Femur (tissue), 1 donor: ENCODE measurements around the gene ST6GAL1.
"Not testable (repeated sequence)": the region's sequence is repeated elsewhere in the genome, so short reads cannot be mapped to it uniquely, and the experiment has no call there.

ENCODE experiments used
- DNase-seq: peaks from one replicate; pipeline ENCODE4 v3.0.0-alpha.2; 2017

Gene ST6GAL1

DNA sequence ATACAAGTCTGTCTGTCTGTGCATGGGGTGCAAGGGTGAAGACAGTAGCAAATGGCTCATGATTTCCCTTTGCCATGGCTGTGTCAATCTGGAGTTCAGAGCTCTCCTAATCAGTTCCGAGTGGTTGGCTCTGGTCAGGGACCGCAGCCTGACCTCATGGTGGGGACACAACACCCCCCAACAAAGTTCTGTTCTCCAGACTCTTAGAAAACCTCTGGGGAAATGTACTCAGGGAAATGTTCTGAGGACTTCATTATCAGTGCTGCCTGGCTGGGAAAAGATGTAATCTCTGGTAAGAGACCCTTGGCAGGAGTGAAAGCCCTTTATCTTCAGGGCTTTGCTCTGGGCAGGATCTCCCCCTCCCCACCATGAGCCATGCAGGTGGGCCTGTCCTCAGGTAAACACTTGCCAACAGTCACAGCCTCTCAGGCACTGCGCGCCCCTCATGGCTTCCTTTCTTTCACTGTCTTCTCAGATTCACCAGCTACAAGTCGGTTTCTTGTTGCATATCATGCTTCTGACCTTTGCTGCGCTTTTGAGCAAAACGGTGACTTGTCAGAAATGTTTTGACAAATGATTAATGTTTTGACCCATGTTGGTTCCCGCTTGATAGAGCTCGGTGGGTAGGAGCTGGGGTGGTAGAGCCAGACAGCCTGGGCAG, 95.5 kb downstream of the ST6GAL1 start:
- DNase-seq, result no peak

DNA sequence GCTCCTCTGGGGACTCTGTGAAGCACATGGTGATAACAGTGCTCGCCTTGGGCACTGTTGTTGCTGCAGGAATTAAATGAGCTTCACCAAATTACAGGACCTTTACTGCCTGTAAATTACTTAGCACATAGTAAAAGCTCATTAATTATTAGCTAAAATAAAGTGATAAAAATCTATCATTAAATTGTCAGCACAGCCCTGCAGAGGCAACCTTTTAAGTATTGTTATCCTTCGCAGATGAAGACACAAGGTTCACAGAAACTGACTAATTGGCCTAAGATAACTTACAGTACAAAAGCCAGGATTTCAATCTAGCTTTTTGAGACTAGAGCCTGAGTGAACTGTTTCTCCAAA, 96.0 kb downstream of the ST6GAL1 start:
- no peak for DNase-seq

DNA sequence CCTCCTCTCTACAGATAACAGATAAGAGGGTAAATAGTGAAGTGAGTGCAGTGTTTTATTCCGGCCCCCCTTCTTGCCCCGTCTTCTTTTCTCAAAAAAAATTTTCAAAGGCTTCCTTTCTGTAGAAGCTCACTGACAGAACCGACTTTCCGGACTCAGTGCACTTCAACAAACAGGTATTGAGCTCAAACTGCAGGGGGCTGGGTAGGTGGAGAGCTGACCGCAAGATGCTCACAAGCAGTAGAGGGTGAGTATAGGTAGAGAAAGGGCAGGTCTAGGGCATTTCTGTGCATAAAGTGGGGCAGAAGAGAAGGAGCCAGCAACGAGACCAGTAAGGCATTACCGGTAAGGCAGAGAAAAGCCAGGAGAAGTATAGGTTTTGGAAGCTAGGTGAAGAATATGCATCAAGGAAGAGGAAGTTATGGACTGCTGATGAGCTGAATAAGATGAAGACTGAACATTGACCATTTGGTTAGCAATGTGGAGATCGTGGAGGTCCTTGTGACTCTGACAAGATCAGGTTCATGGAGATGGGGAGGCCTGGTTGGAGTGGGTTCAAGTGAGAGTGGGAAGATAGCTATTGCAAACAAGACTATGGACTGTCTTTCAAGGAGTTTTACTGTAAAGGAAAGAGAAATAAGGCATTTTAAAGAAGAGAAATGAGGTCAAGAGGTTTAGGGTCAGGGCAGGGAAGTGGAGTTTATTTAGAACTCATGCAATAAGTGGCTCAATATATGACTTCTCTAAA, 97.4 kb downstream of the ST6GAL1 start:
- DNase-seq, result no peak

DNA sequence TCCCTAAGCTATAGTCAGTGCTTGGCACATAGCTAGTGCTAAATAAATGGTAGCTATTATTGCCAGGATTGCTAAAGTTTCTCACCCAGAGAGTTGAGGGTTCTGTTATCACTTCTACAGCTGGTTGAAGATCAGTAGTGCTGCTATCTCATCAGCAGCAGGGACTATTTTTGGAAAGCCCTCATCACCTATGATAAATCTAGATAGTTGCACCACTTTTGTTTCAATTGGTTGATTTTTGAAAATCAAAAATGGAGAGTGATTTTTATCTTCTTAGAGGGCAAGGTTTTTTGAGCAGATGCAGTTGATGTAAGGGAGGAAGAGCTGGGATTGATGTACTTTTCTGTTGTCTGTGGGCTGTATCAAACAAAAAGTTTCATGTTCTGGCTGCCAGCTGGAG, 101.6 kb downstream of the ST6GAL1 start:
- DNase-seq, result no peak

DNA sequence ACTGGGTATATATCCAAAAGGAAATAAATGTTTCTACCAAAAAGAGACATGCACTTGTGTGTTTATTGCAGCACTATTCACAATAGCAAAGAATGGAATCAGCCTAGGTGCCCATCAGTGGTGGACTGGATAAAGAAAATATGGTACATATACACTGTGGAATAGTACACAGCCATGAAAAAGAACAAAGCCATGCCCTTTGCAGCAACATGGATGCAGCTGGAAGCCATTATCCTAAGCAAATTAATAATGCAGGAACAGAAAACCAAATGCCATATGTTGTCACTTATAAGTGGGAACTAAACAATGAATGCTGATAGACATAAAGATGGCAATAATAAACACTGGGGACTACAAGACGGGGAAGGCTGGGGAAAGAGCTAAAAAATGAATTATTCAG, 106.1 kb downstream of the ST6GAL1 start:
- DNase-seq, result no peak

DNA sequence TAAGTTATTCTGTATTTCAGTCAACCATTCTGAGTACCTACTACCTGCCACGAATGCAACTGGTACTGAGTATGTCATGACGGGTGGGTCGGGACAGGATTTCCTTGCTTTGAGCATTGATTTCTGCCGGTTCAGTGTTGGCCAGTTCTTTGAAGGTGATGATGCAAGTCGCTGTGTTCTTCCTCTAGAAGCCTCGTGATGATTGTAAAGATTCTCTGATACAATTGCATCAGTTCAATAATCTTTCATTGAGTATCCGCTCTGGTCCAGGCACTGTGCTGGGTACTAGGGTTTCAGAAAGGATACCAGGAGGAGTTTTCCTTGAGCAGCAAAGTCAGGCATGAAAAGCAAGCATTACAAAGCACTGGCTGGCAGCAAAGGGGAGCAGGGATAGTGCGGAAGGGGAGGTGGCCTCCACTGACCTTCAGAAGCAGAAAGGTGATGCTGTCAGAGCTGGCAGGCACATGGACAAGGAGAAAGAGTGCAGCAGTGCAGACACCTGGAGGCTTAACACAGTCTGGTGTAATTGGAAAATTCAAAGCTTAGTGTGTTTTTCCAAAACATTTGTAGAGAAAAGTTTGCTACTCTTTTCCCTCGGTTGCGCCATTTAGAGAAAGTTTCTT, 108.9 kb downstream of the ST6GAL1 start:
- DNase-seq, result no peak

DNA sequence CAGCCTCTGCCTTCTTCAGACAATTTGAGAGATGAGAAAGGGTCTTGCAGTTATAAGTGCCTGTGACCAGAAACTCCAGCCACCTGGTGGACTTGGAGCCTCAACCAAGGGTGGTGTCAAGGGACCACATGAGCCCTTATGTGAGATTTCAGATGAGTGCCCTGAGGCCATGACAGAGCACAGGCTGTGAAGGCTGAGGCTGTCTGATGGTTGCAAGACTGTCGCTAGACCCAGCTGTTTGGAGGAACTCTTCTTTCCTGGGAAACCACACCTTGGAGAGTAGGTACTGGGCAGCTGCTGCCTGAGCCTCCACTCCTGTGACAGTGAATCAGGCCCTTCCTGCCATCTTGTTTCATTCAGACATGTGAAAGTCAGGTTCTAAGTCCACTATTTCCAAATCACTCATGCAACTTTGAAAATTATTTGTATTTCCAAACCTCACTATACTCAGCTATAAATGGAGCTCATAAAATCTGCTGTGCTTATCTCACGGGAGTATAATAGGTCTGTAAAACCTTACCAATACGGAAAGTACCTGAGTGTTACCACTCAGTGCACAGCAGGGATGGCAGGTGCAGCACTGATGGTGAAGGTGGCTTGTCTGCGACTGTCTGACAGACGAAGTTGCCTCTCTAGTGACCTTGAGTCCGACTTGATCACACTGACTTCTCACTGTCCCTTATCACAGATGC, 109.5 kb downstream of the ST6GAL1 start:
- no peak for DNase-seq

DNA sequence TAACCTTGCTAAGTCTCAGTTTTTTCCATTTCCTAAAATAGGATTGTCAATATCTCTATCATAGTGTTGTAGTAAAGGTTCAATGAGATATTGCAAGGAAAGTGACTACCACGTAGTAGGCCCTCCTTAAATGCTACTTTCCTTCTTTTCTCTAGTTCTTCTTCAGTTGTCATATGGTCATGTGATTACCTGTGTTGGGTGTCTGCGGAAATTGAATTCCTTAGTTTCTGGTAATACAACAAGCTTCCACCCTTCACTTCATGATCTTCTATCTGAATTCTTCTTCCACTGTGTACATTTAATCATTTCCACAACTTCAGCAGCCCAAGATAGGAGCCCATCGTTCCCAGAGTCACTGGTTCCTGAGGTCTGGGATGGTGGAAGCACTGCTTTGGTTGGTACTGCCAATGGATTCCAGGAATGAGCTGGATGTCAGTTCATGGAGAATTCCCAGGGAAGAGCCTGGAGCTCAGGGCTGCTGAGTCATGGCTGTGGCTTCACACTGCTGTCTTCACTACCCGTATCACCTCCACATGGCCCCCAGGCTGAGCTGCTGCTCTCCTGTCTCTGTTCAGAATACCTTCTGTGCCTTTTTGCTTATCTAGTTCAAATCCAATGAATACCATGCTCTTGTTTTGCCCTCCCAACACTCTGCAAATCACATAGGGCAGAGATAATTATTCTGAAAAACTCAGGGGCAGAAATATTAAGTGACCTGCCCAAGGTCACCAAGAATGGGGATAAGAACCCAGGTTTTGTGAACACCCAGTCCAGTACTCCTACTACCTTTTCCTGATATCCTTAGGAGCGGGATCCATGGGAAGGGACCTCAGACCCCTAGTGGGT, 110.4 kb downstream of the ST6GAL1 start:
- DNase-seq, result no peak

DNA sequence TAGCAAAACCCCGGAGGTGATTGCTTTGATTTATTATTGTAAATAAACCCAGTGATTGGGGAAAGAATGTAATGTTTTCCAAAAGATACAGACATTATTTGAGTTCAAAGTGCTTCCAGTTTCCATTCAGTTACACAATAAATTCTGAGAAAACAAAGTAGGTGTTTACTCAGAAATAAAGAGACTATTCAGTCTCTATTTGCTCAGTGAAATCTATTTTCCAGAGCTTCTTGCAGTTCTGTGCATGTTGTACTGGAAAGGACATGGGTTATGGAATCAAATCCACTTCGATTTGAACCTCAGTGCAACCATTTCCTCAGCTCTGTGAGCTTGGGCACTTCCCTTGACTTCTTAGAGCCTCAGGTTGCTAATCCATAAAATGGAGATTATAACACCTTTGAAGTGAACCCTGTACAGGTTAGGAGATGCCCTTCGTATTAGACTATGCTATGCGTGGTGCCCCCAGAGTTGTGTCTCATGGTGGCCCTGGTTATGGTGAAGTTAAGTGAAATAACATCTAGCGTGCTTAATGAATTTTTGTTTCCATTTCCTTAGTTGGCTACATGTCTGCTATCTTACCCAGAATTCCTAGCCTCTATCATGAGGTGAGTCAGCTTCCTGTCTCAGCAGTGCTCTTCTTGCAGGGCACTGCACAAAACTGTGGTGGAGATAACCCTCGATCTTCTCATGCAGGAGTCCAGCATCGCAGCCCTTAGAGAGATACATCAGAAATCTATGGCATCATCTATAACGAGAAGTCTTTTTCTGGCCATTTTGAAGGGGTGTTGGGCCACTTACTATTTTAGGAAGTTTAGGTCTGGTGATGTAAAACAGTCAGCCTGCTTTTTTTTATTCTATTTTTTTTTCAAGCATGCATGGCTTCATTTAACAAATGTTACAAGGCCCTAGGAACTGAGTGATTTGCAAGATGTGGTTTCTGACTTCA, 111.3 kb downstream of the ST6GAL1 start:
- DNase-seq, result no peak

DNA sequence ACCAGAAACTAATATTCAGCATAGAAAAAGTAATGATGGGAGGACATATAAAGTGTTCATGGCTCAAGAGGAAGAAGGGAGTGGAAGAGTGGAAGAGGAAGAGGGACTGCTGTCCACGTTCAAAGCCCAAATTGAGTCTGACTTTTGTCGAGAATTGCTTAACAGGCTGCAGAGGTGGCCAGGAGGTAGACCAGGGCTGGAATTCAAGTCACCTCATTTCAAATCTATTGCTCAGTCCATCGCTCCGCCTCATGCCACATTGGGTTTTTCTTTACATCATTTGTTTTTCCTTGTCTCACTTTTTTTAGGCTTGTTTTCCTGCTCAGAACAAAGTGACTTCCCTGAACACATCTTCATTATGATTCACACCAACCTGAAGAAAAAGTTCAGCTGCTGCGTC, 112.0 kb downstream of the ST6GAL1 start:
- DNase-seq, result no peak

DNA sequence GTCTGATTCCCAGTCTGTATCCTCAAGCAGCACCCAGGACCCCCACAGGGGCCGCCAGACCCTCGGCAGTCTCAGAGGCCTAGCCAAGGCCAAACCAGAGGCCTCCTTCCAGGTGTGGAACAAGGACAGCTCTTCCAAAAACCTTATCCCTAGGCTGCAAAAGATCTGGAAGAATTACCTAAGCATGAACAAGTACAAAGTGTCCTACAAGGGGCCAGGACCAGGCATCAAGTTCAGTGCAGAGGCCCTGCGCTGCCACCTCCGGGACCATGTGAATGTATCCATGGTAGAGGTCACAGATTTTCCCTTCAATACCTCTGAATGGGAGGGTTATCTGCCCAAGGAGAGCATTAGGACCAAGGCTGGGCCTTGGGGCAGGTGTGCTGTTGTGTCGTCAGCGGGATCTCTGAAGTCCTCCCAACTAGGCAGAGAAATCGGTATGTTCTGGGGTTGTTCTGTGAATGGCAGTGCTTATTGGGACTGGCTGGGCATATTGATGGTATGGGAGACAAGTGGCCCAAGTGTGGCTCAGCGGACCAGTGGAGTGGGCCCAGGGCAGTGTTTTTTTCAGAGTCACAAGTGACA, 112.6 kb downstream of the ST6GAL1 start:
- no peak for DNase-seq

DNA sequence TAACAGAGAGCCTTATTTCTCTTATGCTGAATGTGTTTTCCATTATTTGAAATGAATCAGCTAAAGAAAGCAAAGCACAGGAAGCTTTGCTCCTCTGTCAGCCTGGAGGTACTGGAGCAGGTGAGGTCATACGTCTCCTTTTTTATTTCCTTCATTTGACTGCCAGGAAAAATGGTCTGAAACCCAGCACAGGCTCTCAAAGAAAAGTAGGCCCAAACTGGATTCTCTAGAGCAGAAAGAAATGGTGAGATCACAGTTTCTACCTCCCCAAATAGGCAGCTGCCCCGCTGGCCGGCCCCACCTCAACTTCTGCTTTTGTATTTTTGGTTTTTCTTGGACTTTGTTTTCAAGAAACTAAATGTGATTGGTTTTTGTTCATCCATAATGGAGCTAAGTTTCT, 113.9 kb downstream of the ST6GAL1 start:
- DNase-seq, result no peak

DNA sequence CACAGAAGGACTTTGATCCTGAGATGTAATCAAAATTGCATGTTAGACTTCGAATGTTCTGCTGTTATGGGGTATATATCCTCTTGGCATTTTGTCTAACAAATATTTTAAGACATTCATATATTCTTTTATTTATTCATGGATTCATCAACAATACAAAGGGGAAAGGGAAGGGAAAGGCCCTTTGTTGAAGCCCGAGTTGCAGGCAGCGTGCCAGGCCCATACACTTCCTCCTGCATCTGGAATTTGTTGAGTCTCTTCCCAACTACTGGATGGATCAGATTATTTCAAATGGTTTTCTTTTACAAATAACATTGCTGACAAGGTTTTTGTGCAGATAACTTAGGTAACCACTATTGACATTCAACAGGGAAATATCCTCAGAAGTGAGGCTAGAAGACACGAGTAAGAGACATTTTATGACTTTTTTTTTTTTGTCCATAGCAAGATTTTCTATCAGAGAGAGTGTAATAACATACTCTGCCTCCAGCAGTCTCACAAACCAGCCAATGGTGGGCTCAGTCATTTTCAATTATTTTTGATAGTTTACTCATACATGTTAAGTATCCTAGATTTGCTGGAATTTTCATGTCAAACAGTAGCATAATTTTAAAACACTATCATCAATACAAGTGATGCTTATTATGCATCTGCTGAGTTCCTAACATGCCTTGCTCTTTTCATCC, 114.7 kb downstream of the ST6GAL1 start:
- no peak for DNase-seq

DNA sequence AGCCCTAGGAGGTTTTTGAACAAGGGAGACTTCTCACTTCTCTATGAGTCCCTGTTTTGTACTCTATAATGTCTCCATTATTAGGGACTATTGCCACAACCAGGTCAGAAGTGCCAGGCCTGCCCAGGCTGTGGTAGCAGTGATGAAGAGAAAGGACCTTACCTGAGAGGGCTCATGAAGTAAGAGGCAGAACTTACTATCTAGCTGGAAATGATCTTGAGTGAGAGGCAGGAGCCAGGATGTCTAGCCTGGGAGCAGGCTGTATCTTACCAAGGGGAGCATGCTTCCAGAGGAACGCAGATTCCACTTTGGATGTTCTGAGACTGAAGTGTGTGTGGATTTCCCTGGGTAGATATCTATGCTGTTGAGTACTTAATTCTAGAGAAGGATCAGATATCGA, 115.7 kb downstream of the ST6GAL1 start:
- DNase-seq, result no peak

DNA sequence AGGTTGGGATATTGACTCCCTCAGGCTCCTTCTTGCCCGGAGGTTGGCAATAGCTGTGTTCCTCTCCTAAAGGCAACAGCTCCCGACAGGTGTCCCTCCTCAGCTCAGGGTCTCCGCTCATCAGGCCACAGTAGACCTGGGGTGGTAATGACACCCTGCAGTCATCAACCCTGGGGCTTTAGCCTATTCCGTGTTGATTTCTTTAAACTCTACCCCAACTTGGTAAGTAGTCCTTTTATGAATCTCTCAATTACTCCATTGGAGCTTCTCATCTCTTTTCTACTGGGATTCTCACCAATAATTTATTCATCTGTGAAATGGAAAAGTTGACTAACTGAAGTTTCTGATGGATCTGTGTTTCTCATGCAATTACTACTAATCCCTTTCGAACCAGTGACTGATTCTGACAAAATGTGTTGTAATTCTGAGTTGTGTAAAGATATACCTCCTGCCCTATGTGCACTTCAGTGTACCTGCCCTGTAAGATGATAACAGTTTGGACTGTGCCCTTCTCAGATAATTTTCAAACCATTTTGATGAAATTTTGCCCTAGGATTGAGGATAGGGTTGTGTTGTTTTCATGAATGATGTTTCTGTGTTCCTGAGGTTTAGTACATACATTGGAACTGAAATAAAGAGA, 119.3 kb downstream of the ST6GAL1 start:
- DNase-seq, result no peak

DNA sequence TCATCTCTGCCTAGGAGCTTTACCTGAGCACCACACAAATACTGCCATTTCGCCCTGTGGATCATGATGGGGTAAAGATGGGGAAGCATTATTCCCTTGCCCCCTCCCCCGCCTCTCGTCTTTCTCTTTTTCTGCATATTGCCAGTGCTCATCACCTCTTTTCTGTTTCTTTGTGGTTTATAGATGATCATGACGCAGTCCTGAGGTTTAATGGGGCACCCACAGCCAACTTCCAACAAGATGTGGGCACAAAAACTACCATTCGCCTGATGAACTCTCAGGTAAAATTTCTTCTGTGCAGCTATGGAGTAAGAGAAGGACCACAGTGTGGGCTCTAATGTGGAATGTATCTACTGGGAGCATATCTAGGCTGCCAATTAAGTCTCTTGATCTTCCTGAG, 120.7 kb downstream of the ST6GAL1 start:
- DNase-seq, result no peak

DNA sequence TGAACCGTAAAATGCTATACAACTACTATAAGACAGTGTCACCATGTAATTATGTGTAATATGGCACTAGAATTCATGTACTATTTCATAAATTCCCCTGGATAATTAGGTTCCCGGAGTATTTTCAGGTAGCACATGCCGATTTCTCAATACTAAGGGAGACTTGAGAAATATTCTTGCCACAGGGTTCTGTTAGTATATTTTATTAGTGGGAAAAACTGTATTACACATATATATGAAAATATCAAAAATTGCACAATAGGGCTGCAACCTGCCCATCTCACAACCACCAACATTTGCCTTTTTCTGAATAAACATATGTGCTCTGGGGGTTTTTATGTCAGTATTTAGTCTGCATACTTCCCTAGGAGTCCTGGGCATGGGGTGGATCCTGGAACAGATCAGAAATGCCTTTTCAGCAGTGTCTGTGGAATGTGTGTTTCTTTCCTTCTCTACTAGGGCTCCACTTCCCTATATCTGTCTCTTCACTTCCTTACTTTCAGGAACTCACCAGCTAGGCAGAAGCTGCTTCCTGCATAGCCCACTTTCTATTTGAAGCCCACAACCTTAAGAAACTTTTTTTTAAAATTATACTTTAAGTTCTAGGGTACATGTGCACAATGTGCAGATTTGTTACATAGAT, 121.5 kb downstream of the ST6GAL1 start:
- DNase-seq, result no peak

DNA sequence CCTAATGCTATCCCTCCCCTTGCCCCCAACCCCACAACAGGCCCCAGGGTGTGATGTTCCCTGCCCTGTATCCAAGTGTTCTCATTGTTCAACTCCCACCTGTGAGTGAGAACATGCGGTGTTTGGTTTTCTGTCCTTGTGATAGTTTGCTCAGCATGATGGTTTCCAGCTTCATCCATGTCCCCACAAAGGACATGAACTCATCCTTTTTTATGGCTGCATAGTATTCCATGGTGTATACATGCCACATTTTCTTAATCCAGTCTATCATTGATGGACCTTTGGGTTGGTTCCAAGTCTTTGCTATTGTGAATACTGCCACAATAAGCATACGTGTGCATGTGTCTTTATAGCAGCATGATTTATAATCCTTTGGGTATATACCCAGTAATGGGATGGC, 122.1 kb downstream of the ST6GAL1 start:
- not testable (repeated sequence) for DNase-seq

DNA sequence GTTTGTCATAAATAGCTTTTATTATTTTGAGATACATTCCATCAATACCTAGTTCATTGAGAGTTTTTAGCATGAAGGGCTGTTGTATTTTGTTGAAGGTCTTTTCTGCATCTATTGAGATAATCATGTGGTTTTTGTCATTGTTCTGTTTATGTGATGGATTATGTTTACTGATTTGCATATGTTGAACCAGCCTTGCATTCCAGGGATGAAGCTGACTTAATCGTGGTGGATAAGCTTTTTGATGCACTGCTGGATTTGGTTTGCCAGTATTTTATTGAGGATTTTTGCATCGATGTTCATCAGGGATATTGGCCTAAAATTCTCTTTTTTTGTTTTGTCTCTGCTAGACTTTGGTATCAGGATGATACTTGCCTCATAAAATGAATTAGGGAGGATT, 124.1 kb downstream of the ST6GAL1 start:
- DNase-seq, result not testable (repeated sequence)

DNA sequence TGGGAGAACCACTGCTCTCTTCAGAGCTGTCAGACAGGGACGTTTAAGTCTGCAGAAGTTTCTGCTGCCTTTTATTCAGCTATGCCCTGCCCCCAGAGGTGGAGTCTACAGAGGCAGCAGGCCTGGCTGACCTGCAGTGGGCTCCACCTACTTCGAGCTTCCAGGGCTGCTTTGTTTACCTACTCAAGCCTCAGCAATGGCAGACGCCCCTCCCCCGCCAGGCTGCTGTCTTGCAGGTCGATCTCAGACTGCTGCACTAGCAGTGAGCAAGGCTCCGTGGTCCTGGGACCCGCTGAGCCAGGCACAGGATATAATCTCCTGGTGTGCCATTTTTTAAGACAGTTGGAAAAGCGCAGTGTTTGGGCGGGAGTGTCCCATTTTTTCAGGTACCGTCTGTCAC, 127.5 kb downstream of the ST6GAL1 start:
- not testable (repeated sequence) for DNase-seq
